ENCODE results near the gene RNGTT. TPM values are rescaled to one million over a fixed set of nuclear protein-coding genes. Genes with fewer than 3 reads are reported as not detected.
"Not testable (repeated sequence)": the region's sequence is repeated elsewhere in the genome, so short reads cannot be mapped to it uniquely, and the experiment has no call there.

RNGTT gene
- total RNA-seq, 1 donor from 2014 or later = 16.5 TPM

- Mint-ChIP-seq H3K27me3 (no peaks in the 10 kb centered on the region), H3K4me3 (ENCODE audit: low read depth) (no peak overlapping the region), H3K36me3 (ENCODE audit: insufficient read depth) (peaks cover 47% of the 10 kb centered on the region), H3K4me1 (ENCODE audit: low read depth) (no peaks in the 10 kb centered on the region), H3K9me3 (ENCODE audit: low read depth) (peaks cover 49% of the 10 kb centered on the region), H3K27ac (no peak overlapping the region)
- TF ChIP-seq CTCF (IDR thresholded peaks at IDR 0.05; ENCODE audit: unreplicated experiment) = no peak
- no peak for DNase-seq (ENCODE audit: low spot score, unreplicated experiment)
These were observed 11.2 kb downstream of the RNGTT start for GRCh38 chr6:88952065-88952704.

GRCh38 chr6:88945415-88946008 lies 17.9 kb downstream of the RNGTT start:
- Mint-ChIP-seq H3K36me3 (ENCODE audit: insufficient read depth) (peaks cover 12% of the 10 kb centered on the region), H3K4me1 (ENCODE audit: low read depth) (no peaks in the 10 kb centered on the region), H3K4me3 (ENCODE audit: low read depth) (no peak overlapping the region), H3K9me3 (ENCODE audit: low read depth) (peaks cover 14% of the 10 kb centered on the region), H3K27me3 (no peaks in the 10 kb centered on the region), H3K27ac (no peak overlapping the region)
- TF ChIP-seq CTCF (IDR thresholded peaks at IDR 0.05; ENCODE audit: unreplicated experiment) = no peak
- no peak for DNase-seq (ENCODE audit: low spot score, unreplicated experiment)

- Mint-ChIP-seq H3K4me1 (ENCODE audit: low read depth) (no peaks in the 10 kb centered on the region), H3K27ac (no peak overlapping the region), H3K9me3 (ENCODE audit: low read depth) (peaks cover 53% of the 10 kb centered on the region), H3K36me3 (ENCODE audit: insufficient read depth) (peaks cover 68% of the 10 kb centered on the region), H3K27me3 (no peaks in the 10 kb centered on the region), H3K4me3 (ENCODE audit: low read depth) (no peak overlapping the region)
- no peak for TF ChIP-seq CTCF (IDR thresholded peaks at IDR 0.05; ENCODE audit: unreplicated experiment)
- DNase-seq (ENCODE audit: low spot score, unreplicated experiment) = no peak
These were observed 29.9 kb downstream of the RNGTT start for GRCh38 chr6:88933521-88933920.

- H3K4me3 Mint-ChIP-seq (ENCODE audit: low read depth); H3K27ac Mint-ChIP-seq: not testable (repeated sequence)
- H3K9me3 Mint-ChIP-seq (ENCODE audit: low read depth) = peaks cover 46% of the 10 kb centered on the region
These were observed 31.4 kb downstream of the RNGTT start for GRCh38 chr6:88932019-88932418.

GRCh38 chr6:88922775-88923548 lies 40.5 kb downstream of the RNGTT start:
- DNase-seq (ENCODE audit: low spot score, unreplicated experiment) = no peak
- no peaks in the 10 kb centered on the region for H3K9me3 Mint-ChIP-seq (ENCODE audit: low read depth)
- H3K27ac Mint-ChIP-seq = no peak overlapping the region
- H3K27me3 Mint-ChIP-seq = no peaks in the 10 kb centered on the region
- H3K4me3 Mint-ChIP-seq (ENCODE audit: low read depth) = no peak overlapping the region
- H3K4me1 Mint-ChIP-seq (ENCODE audit: low read depth) = peaks cover 8% of the 10 kb centered on the region
- H3K36me3 Mint-ChIP-seq (ENCODE audit: insufficient read depth) = peaks cover 9% of the 10 kb centered on the region
- no peak for TF ChIP-seq CTCF (IDR thresholded peaks at IDR 0.05; ENCODE audit: unreplicated experiment)

More at GRCh38 chr6:88932019-88932418, 31.4 kb downstream of the RNGTT start:
- H3K27me3 Mint-ChIP-seq; H3K4me1 Mint-ChIP-seq (ENCODE audit: low read depth); DNase-seq (ENCODE audit: low spot score, unreplicated experiment): not testable (repeated sequence)
- H3K36me3 Mint-ChIP-seq (ENCODE audit: insufficient read depth) = peaks cover 56% of the 10 kb centered on the region
